ENCODE measurements around the gene FITM2. TPM values are rescaled to one million over a fixed set of nuclear protein-coding genes. Genes with fewer than 3 reads are reported as not detected.
"Not testable (repeated sequence)": the region's sequence is repeated elsewhere in the genome, so short reads cannot be mapped to it uniquely, and the experiment has no call there.

Gene FITM2
- total and polyA plus RNA-seq, 2 donors (not counting 1 experiment from before 2014, with no cell fraction given), result 2.0 to 4.3 TPM

GRCh38 chr20:44349349-44349748, 38.3 kb upstream of the FITM2 start:
- H3K27ac ChIP-seq (ENCODE audit: low read length in 2 of 2), result no peak overlapping the region
- no peak overlapping the region for H3K4me3 Mint-ChIP-seq
- ChIA-PET CTCF (no interaction called here), POLR2A (no interaction called here)
- intact Hi-C loops (cut with micrococcal nuclease), result no loop called here
- ATAC-seq (ENCODE audit: low read depth) (no peak), DNase-seq (no peak)
- H3K4me3 ChIP-seq (ENCODE audit: control extremely low read depth in 1 of 5, extremely low read depth in 1 of 5, insufficient read depth in 1 of 5, low read depth in 2 of 5, low read length in 4 of 5), result no peak overlapping the region
- no peaks in the 10 kb centered on the region for H3K79me2 ChIP-seq (ENCODE audit: control insufficient read depth, insufficient read depth, low read length)
- no peak overlapping the region for H3K4me2 ChIP-seq (replicated peaks; ENCODE audit: low read depth, low read length, poor library complexity, severe bottlenecking)
- H3K27me3 ChIP-seq (replicated peaks in 1 of 4; ENCODE audit: control extremely low read depth in 1 of 4, control insufficient read depth in 3 of 4, insufficient read depth in 4 of 4, low read length in 3 of 4), result peaks cover 0 to 4% (median 0%) of the 10 kb centered on the region in 4 experiments
- H4K20me1 ChIP-seq (ENCODE audit: control insufficient read depth, insufficient read depth, low read length, poor library complexity, severe bottlenecking), result no peaks in the 10 kb centered on the region
- H3K9ac ChIP-seq (ENCODE audit: low read length), result no peak overlapping the region
- peaks cover 11% of the 10 kb centered on the region for H3K27me3 Mint-ChIP-seq
- TF ChIP-seq EZH2 (IDR thresholded peaks at IDR 0.05; ENCODE audit: borderline replicate concordance, insufficient read depth, low read depth, low read length, poor library complexity, severe bottlenecking), result no peak
- TF ChIP-seq CTCF (IDR thresholded peaks at IDR 0.05), result no peak
- H3K36me3 ChIP-seq (replicated peaks in 1 of 2; ENCODE audit: control extremely low read depth in 1 of 2, control insufficient read depth in 1 of 2, extremely low read depth in 1 of 2, insufficient read depth in 2 of 2, low read length in 1 of 2), result no peaks in the 10 kb centered on the region
- H2AFZ ChIP-seq (ENCODE audit: insufficient read depth, low read depth, low read length, poor library complexity, severe bottlenecking), result no peak overlapping the region
- no peaks in the 10 kb centered on the region for H3K9me3 ChIP-seq (ENCODE audit: control extremely low read depth in 1 of 3, control insufficient read depth in 2 of 3, insufficient read depth in 1 of 3, low read length in 2 of 3)
- no peaks in the 10 kb centered on the region for H3K4me1 Mint-ChIP-seq
- no peak overlapping the region for H3K27ac Mint-ChIP-seq
- no peaks in the 10 kb centered on the region for H3K4me1 ChIP-seq (ENCODE audit: control insufficient read depth in 2 of 2, insufficient read depth in 2 of 2, low read length in 2 of 2)
- WGBS (ENCODE audit: insufficient coverage), result 100% methylated on average over 1 of the region's 3 CpGs
- no peaks in the 10 kb centered on the region for H3K9me3 Mint-ChIP-seq (ENCODE audit: insufficient read depth)

- H4K20me1 ChIP-seq (ENCODE audit: control insufficient read depth, insufficient read depth, low read length, poor library complexity, severe bottlenecking), result no peaks in the 10 kb centered on the region
- peaks cover 9% of the 10 kb centered on the region for H3K27me3 Mint-ChIP-seq
- no peak overlapping the region for H2AFZ ChIP-seq (ENCODE audit: insufficient read depth, low read depth, low read length, poor library complexity, severe bottlenecking)
- intact Hi-C loops (cut with micrococcal nuclease), result no loop called here
- no peak overlapping the region for H3K4me3 Mint-ChIP-seq
- ChIA-PET CTCF (interaction anchor here (0.9 kb wide), 1 partner anchor 37 kb away, joined by 4 read pairs; no protein-coding TSS in a partner anchor), POLR2A (no interaction called here)
- no peak overlapping the region for H3K27ac ChIP-seq (ENCODE audit: low read length in 2 of 2)
- H3K4me2 ChIP-seq (replicated peaks; ENCODE audit: low read depth, low read length, poor library complexity, severe bottlenecking), result no peak overlapping the region
- no peaks in the 10 kb centered on the region for H3K79me2 ChIP-seq (ENCODE audit: control insufficient read depth, insufficient read depth, low read length)
- H3K27me3 ChIP-seq (replicated peaks in 1 of 4; ENCODE audit: control extremely low read depth in 1 of 4, control insufficient read depth in 3 of 4, insufficient read depth in 4 of 4, low read length in 3 of 4), result peaks cover 0 to 4% (median 0%) of the 10 kb centered on the region in 4 experiments
- no peak for ATAC-seq (ENCODE audit: low read depth)
- H3K4me1 Mint-ChIP-seq, result no peaks in the 10 kb centered on the region
- TF ChIP-seq CTCF (IDR thresholded peaks at IDR 0.05), result no peak
- TF ChIP-seq EZH2 (IDR thresholded peaks at IDR 0.05; ENCODE audit: borderline replicate concordance, insufficient read depth, low read depth, low read length, poor library complexity, severe bottlenecking), result no peak
- no peaks in the 10 kb centered on the region for H3K9me3 ChIP-seq (ENCODE audit: control extremely low read depth in 1 of 3, control insufficient read depth in 2 of 3, insufficient read depth in 1 of 3, low read length in 2 of 3)
- 90% methylated on average over 1 of the region's 4 CpGs for WGBS (ENCODE audit: insufficient coverage)
- no peaks in the 10 kb centered on the region for H3K9me3 Mint-ChIP-seq (ENCODE audit: insufficient read depth)
- no peak overlapping the region for H3K27ac Mint-ChIP-seq
- no peaks in the 10 kb centered on the region for H3K36me3 ChIP-seq (replicated peaks in 1 of 2; ENCODE audit: control extremely low read depth in 1 of 2, control insufficient read depth in 1 of 2, extremely low read depth in 1 of 2, insufficient read depth in 2 of 2, low read length in 1 of 2)
- H3K4me3 ChIP-seq (ENCODE audit: control extremely low read depth in 1 of 5, extremely low read depth in 1 of 5, insufficient read depth in 1 of 5, low read depth in 2 of 5, low read length in 4 of 5), result no peak overlapping the region
- H3K4me1 ChIP-seq (ENCODE audit: control insufficient read depth in 2 of 2, insufficient read depth in 2 of 2, low read length in 2 of 2), result no peaks in the 10 kb centered on the region
- H3K9ac ChIP-seq (ENCODE audit: low read length), result no peak overlapping the region
- no peak for DNase-seq
Measured at GRCh38 chr20:44348168-44348659, 37.2 kb upstream of the FITM2 start.

GRCh38 chr20:44345941-44346340, 34.9 kb upstream of the FITM2 start:
- H3K27ac ChIP-seq (ENCODE audit: low read length in 2 of 2); H3K79me2 ChIP-seq (ENCODE audit: control insufficient read depth, insufficient read depth, low read length); H3K4me3 ChIP-seq (ENCODE audit: control extremely low read depth in 1 of 5, extremely low read depth in 1 of 5, insufficient read depth in 1 of 5, low read depth in 2 of 5, low read length in 4 of 5); H4K20me1 ChIP-seq (ENCODE audit: control insufficient read depth, insufficient read depth, low read length, poor library complexity, severe bottlenecking); H3K27ac Mint-ChIP-seq; H3K9ac ChIP-seq (ENCODE audit: low read length); H3K4me1 Mint-ChIP-seq; H3K4me1 ChIP-seq (ENCODE audit: control insufficient read depth in 2 of 2, insufficient read depth in 2 of 2, low read length in 2 of 2); H3K9me3 ChIP-seq (ENCODE audit: control extremely low read depth in 1 of 3, control insufficient read depth in 2 of 3, insufficient read depth in 1 of 3, low read length in 2 of 3); H3K36me3 ChIP-seq (replicated peaks in 1 of 2; ENCODE audit: control extremely low read depth in 1 of 2, control insufficient read depth in 1 of 2, extremely low read depth in 1 of 2, insufficient read depth in 2 of 2, low read length in 1 of 2); H3K27me3 ChIP-seq (replicated peaks in 1 of 4; ENCODE audit: control extremely low read depth in 1 of 4, control insufficient read depth in 3 of 4, insufficient read depth in 4 of 4, low read length in 3 of 4); H3K9me3 Mint-ChIP-seq (ENCODE audit: insufficient read depth); POLR2A ChIA-PET; CTCF ChIA-PET; ATAC-seq (ENCODE audit: low read depth); H3K4me3 Mint-ChIP-seq; intact Hi-C loops (cut with micrococcal nuclease); H2AFZ ChIP-seq (ENCODE audit: insufficient read depth, low read depth, low read length, poor library complexity, severe bottlenecking); H3K4me2 ChIP-seq (replicated peaks; ENCODE audit: low read depth, low read length, poor library complexity, severe bottlenecking); DNase-seq: not testable (repeated sequence)
- 94% methylated on average over 10 of the region's 10 CpGs for WGBS (ENCODE audit: insufficient coverage)
- peaks cover 14% of the 10 kb centered on the region for H3K27me3 Mint-ChIP-seq
